Neuronal stem cell (in vitro differentiated cells): ENCODE measurements around the gene CASTOR1.

Experiments
- DNase-seq: peaks from one replicate; pipeline ENCODE4 v3.0.0-alpha.2; 2013; ENCODE audit warnings: low spot score
- H2AFZ ChIP-seq: one replicate; pipeline ENCODE4 v1.6.1; 2013; ENCODE audit warnings: mild to moderate bottlenecking, low read length, inconsistent platforms
- H2AK5ac ChIP-seq: 2 replicates; pipeline ENCODE4 v1.6.1; 2013; ENCODE audit warnings: low read depth, mild to moderate bottlenecking, inconsistent platforms, low read length, moderate library complexity, mixed read lengths
- H2BK120ac ChIP-seq: 2 replicates; pipeline ENCODE4 v1.6.1; 2013; ENCODE audit warnings: low read depth, mild to moderate bottlenecking, inconsistent platforms, low read length, moderate library complexity, mixed read lengths
- H2BK12ac ChIP-seq: one replicate; pipeline ENCODE4 v1.6.1; 2013; ENCODE audit warnings: low read length, inconsistent platforms
- H2BK15ac ChIP-seq: 2 replicates; pipeline ENCODE4 v1.6.1; 2013; ENCODE audit warnings: mild to moderate bottlenecking, low read length, inconsistent platforms, mixed read lengths
- H2BK5ac ChIP-seq: one replicate; pipeline ENCODE4 v1.6.1; 2013; ENCODE audit warnings: inconsistent platforms, mild to moderate bottlenecking, low read length, moderate library complexity
- H3K14ac ChIP-seq: one replicate; pipeline ENCODE4 v1.6.1; 2013; ENCODE audit warnings: low read length, inconsistent platforms
- H3K18ac ChIP-seq: 2 replicates; pipeline ENCODE4 v1.6.1; 2013; ENCODE audit warnings: low read length, inconsistent platforms
- H3K23ac ChIP-seq: 2 replicates; pipeline ENCODE4 v1.6.1; 2013; ENCODE audit warnings: low read depth, mild to moderate bottlenecking, mixed read lengths, low read length, inconsistent platforms; ENCODE audit not compliant: poor library complexity
- H3K27ac ChIP-seq: replicated peaks from 3 replicates; pipeline ENCODE4 v1.5.1; 2013; ENCODE audit warnings: low read length, inconsistent platforms
- H3K27me3 ChIP-seq, 3 experiments: 2 replicates each; pipeline ENCODE4 v1.6.1; 2013; ENCODE audit warnings: low read length in 3 of 3, mild to moderate bottlenecking in 2 of 3, inconsistent platforms in 1 of 3, low read depth in 1 of 3, mixed read lengths in 1 of 3, moderate library complexity in 1 of 3; ENCODE audit not compliant: control insufficient read depth in 3 of 3, insufficient read depth in 3 of 3
- H3K36me3 ChIP-seq, 2 donors: replicated peaks in 1 of 2; 2 replicates each; pipeline ENCODE4 v1.6.1; 2013; ENCODE audit warnings: low read length in 2 of 2; ENCODE audit not compliant: control insufficient read depth in 2 of 2, insufficient read depth in 2 of 2
- H3K4ac ChIP-seq: 2 replicates; pipeline ENCODE4 v1.6.1; 2013; ENCODE audit warnings: inconsistent platforms, mild to moderate bottlenecking, low read length, moderate library complexity
- H3K4me1 ChIP-seq, 2 donors: 1 replicate in 1 of 2; 2 replicates in 1 of 2; pipeline ENCODE4 v1.6.1; 2013; ENCODE audit warnings: low read length in 2 of 2, low read depth in 1 of 2; ENCODE audit not compliant: control insufficient read depth in 2 of 2, insufficient read depth in 1 of 2
- H3K4me2 ChIP-seq: one replicate; pipeline ENCODE4 v1.6.1; 2013; ENCODE audit warnings: mild to moderate bottlenecking, low read length, inconsistent platforms; ENCODE audit not compliant: insufficient read depth, poor library complexity, severe bottlenecking
- H3K4me3 ChIP-seq, 2 donors: 2 replicates each; pipeline ENCODE4 v1.5.1; 2013; ENCODE audit warnings: low read length in 2 of 2, mild to moderate bottlenecking in 2 of 2, inconsistent platforms in 1 of 2, moderate library complexity in 1 of 2
- H3K79me1 ChIP-seq: one replicate; pipeline ENCODE4 v1.6.1; 2013; ENCODE audit warnings: low read depth, mild to moderate bottlenecking, inconsistent platforms, low read length, moderate library complexity
- H3K9ac ChIP-seq: one replicate; pipeline ENCODE4 v1.6.1; 2013; ENCODE audit warnings: mild to moderate bottlenecking, low read depth, low read length, inconsistent platforms; ENCODE audit not compliant: poor library complexity
- H3K9me3 ChIP-seq, 2 donors: replicated peaks in 1 of 2; 2 replicates each; pipeline versions ENCODE3 to v1.6.1; 2013; ENCODE audit warnings: low read length in 2 of 2, mild to moderate bottlenecking in 2 of 2, inconsistent platforms in 1 of 2, low read depth in 1 of 2, mixed read lengths in 1 of 2, moderate library complexity in 1 of 2; ENCODE audit not compliant: control insufficient read depth in 2 of 2, insufficient read depth in 1 of 2
- H4K8ac ChIP-seq: one replicate; pipeline ENCODE4 v1.6.1; 2013; ENCODE audit warnings: low read depth, mild to moderate bottlenecking, inconsistent platforms, low read length, moderate library complexity
- H4K91ac ChIP-seq: one replicate; pipeline ENCODE4 v1.6.1; 2013; ENCODE audit warnings: low read length, low read depth, mild to moderate bottlenecking, inconsistent platforms; ENCODE audit not compliant: poor library complexity
- WGBS, 2 donors: extraction: QIAGEN DNeasy Blood & Tissue Kit; methylation state at CpG; one replicate each; pipeline ENCODE4 v1.1.7; 2013; ENCODE audit warnings: missing lambda C conversion rate in 2 of 2, mixed read lengths in 1 of 2; ENCODE audit not compliant: insufficient read length in 2 of 2, insufficient replicate concordance in 1 of 2; ENCODE audit errors: extremely low coverage in 2 of 2; 5-methylcytosine and 5-hydroxymethylcytosine counted together

Gene CASTOR1

DNA sequence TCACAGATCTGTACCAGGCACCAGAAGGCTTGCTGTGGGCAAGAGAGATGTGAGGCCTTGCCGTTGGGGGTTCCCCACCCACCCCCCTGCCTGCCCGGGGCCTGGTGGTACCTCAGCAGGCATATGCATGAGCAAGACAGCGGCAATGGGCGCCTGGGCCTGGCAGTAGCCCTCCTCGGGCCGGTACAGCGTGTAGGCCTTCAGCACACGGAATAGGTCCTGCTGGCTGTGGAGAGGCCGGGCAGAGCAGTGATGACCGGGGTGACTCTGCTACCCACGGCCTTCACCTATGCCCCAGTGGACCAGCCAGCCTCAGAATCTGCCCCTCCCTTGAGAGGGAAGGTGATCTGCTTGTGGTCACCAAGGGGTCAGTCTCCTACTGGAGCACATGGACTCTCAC lies 5.5 kb upstream of the CASTOR1 start:
- no peak overlapping the region for H3K4ac ChIP-seq
- peaks cover 2% of the 10 kb centered on the region for H3K79me1 ChIP-seq
- H4K91ac ChIP-seq: no peak overlapping the region
- H3K23ac ChIP-seq: no peak overlapping the region
- H2BK12ac ChIP-seq: no peak overlapping the region
- H3K4me1 ChIP-seq: peaks cover 9 to 10% of the 10 kb centered on the region in 2 donors
- no peaks in the 10 kb centered on the region for H3K9me3 ChIP-seq
- no peak overlapping the region for H3K27ac ChIP-seq
- peak overlapping the region; percentile 6 for H3K14ac ChIP-seq
- H2BK5ac ChIP-seq: no peak overlapping the region
- no peak overlapping the region for H2AK5ac ChIP-seq
- no peak overlapping the region for H3K4me3 ChIP-seq
- H4K8ac ChIP-seq: no peak overlapping the region
- H2AFZ ChIP-seq: no peak overlapping the region
- H2BK15ac ChIP-seq: peak overlapping the region; percentile 71
- no peak overlapping the region for H3K18ac ChIP-seq
- no CpG with 5 or more reads among the region's 11 CpGs for WGBS, 2 donors
- peak overlapping the region; percentile 18 for H3K9ac ChIP-seq
- DNase-seq: no peak
- peaks cover 9 to 22% of the 10 kb centered on the region in 2 donors for H3K36me3 ChIP-seq
- no peaks in the 10 kb centered on the region for H3K27me3 ChIP-seq
- no peak overlapping the region for H3K4me2 ChIP-seq
- H2BK120ac ChIP-seq: no peak overlapping the region

DNA sequence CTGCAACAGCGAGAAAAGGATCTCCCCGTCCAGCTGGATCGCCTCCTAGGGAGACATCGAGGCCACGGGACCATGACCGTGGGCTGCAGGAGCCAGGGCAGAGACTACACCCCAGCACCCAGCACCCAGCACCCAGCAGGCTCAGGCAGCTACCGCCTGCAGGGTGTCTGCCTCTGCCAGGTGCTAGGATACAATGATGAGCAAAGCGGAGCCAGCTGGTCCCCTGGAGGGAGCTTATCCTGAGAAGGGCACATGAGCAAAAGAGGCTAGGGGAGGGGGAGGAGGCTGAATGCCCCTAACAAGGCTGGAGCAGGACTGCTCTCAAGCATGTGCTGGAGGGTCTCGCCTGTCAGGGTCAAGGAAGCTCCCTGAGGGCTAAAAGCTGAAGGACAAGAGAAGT lies 4.8 kb upstream of the CASTOR1 start:
- no peak overlapping the region for H2AK5ac ChIP-seq
- peaks cover 2% of the 10 kb centered on the region for H3K79me1 ChIP-seq
- H4K91ac ChIP-seq: no peak overlapping the region
- H3K27me3 ChIP-seq: no peaks in the 10 kb centered on the region
- no peak overlapping the region for H3K27ac ChIP-seq
- no peak overlapping the region for H2AFZ ChIP-seq
- no peak overlapping the region for H3K4me2 ChIP-seq
- H4K8ac ChIP-seq: no peak overlapping the region
- H2BK5ac ChIP-seq: peak overlapping the region; percentile 5
- no peak overlapping the region for H3K18ac ChIP-seq
- no peak overlapping the region for H3K4me3 ChIP-seq
- H3K4ac ChIP-seq: no peak overlapping the region
- DNase-seq: no peak
- peaks cover 9 to 18% of the 10 kb centered on the region in 2 donors for H3K36me3 ChIP-seq
- no peak overlapping the region for H2BK12ac ChIP-seq
- WGBS, 2 donors: no CpG with 5 or more reads among the region's 9 CpGs
- no peak overlapping the region for H2BK15ac ChIP-seq
- H3K23ac ChIP-seq: peak overlapping the region; percentile 10
- peaks cover 9 to 10% of the 10 kb centered on the region in 2 donors for H3K4me1 ChIP-seq
- H3K14ac ChIP-seq: no peak overlapping the region
- H3K9ac ChIP-seq: no peak overlapping the region
- H2BK120ac ChIP-seq: no peak overlapping the region
- no peaks in the 10 kb centered on the region for H3K9me3 ChIP-seq

DNA sequence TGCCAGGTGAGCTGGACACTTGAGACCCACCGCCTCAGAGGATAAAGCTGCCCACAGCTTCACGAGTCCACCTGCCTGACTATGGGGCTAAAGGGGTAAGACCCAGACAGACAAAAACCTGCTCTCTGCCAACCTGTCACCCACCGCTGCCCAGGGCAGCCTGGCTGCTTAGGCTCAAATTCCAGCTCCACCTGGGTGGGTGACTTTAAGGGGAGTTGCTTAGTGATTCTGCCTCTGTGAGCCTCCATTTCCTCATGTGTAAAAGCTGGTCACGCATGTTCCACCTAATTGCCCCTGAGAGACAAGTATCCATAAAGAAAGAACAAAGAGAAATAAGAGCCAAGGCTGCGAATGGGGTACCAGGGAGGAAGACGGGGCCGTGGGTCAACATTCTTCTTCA lies 3.7 kb upstream of the CASTOR1 start:
- no peak overlapping the region for H2BK120ac ChIP-seq
- no peak overlapping the region for H3K4me3 ChIP-seq
- H3K23ac ChIP-seq: no peak overlapping the region
- peak overlapping the region; percentile 44 for H2BK5ac ChIP-seq
- H3K27me3 ChIP-seq: peaks cover 0 to 6% (median 0%) of the 10 kb centered on the region in 3 experiments
- H3K9me3 ChIP-seq: no peaks in the 10 kb centered on the region
- peaks cover 2% of the 10 kb centered on the region for H3K79me1 ChIP-seq
- no peak overlapping the region for H2AK5ac ChIP-seq
- H3K27ac ChIP-seq: no peak overlapping the region
- H3K4me1 ChIP-seq: peaks cover 15% of the 10 kb centered on the region in 2 donors
- no peak overlapping the region for H2AFZ ChIP-seq
- H4K91ac ChIP-seq: no peak overlapping the region
- H3K36me3 ChIP-seq: peaks cover 9 to 18% of the 10 kb centered on the region in 2 donors
- H3K14ac ChIP-seq: peak overlapping the region; percentile 5
- H2BK12ac ChIP-seq: no peak overlapping the region
- no peak for DNase-seq
- no peak overlapping the region for H3K4me2 ChIP-seq
- no peak overlapping the region for H3K4ac ChIP-seq
- no CpG with 5 or more reads among the region's 7 CpGs for WGBS, 2 donors
- no peak overlapping the region for H4K8ac ChIP-seq
- no peak overlapping the region for H3K9ac ChIP-seq
- no peak overlapping the region for H2BK15ac ChIP-seq
- peak overlapping the region; percentile 15 for H3K18ac ChIP-seq

DNA sequence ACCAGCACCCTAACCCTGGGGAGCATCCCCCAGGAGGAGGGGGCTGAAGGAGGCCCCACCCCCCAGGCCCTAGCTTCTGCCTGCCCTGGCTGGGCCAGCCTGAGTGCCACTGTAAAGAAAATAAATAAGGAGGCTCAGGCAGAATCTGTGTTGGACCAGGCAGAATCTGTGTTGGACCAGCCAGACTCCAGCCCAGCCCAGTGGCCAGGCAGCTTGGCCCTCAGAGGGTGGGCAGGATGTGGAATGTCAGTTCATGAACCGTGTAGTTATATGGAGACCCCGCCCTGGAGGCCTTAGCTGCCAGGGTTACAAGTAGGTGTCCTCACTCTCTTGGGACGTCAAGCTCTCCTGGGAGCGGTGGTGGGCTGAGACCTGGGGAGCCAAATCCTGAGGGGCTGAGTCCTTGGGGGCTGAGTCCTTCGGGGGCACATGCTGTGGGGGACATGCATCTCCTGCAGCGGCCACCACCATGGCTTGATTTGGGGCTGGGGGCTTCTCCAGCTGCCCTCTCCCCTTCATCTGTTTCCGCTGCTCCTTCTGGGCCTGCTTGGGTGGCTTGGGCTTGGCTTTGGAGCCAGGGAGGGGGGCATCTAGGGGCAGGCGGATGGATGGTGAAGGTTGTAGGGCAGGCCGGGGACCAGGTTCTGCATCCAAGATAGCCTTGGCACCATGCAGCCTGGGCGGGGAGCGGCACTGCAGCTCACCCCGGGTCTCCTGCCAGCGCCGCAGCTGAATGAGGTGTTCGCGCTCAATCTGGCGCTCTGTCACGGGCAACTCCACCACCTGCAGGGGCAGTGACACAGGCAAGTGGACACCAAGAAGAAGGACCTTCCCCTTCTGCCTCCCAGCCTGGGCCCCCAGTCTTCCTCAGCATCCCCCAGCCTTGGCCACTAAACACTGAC lies 3.0 kb upstream of the CASTOR1 start:
- H2AK5ac ChIP-seq: no peak overlapping the region
- H3K9me3 ChIP-seq: no peaks in the 10 kb centered on the region
- no peak overlapping the region for H3K4ac ChIP-seq
- no peak for DNase-seq
- peaks cover 9 to 18% of the 10 kb centered on the region in 2 donors for H3K36me3 ChIP-seq
- no peak overlapping the region for H3K4me3 ChIP-seq
- no peak overlapping the region for H2BK15ac ChIP-seq
- H3K4me2 ChIP-seq: no peak overlapping the region
- H2AFZ ChIP-seq: no peak overlapping the region
- H3K9ac ChIP-seq: no peak overlapping the region
- WGBS, 2 donors: no CpG with 5 or more reads among the region's 18 CpGs
- no peak overlapping the region for H3K27ac ChIP-seq
- H3K23ac ChIP-seq: no peak overlapping the region
- no peak overlapping the region for H4K8ac ChIP-seq
- H2BK5ac ChIP-seq: peak overlapping the region; percentile 44
- no peak overlapping the region for H3K18ac ChIP-seq
- peaks cover 15 to 18% of the 10 kb centered on the region in 2 donors for H3K4me1 ChIP-seq
- H3K14ac ChIP-seq: no peak overlapping the region
- peaks cover 0 to 6% (median 0%) of the 10 kb centered on the region in 3 experiments for H3K27me3 ChIP-seq
- peaks cover 2% of the 10 kb centered on the region for H3K79me1 ChIP-seq
- H4K91ac ChIP-seq: no peak overlapping the region
- H2BK12ac ChIP-seq: no peak overlapping the region
- no peak overlapping the region for H2BK120ac ChIP-seq
